Activated naive CD4-positive, alpha-beta T cell treated with anti-CD3 and anti-CD28 coated beads, Interleukin-2, amount 10 ng/mL, durations not matched to agents 7 days and 5 days (primary cell): Measurements from ENCODE around the gene TEAD4.

Experiments
- CTCF ChIA-PET: fragments of 350-600 bp; sonication (Branson Sonifier 250); formaldehyde crosslinking; loops from one replicate; lab custom pipeline; 2021; ENCODE audit warnings: antibody characterized with exemption; lab: Charles Lee
- DNase-seq: peaks from one replicate; pipeline ENCODE4 v3.0.0-alpha.2; 2020
- H3K27ac Mint-ChIP-seq: one replicate; pipeline ENCODE4 v1.8.0; 2021; ENCODE audit warnings: mild to moderate bottlenecking, moderate library complexity, mixed read lengths
- H3K27me3 Mint-ChIP-seq: one replicate; pipeline ENCODE4 v1.8.0; 2021; ENCODE audit warnings: mild to moderate bottlenecking, mixed read lengths
- H3K36me3 Mint-ChIP-seq: one replicate; pipeline ENCODE4 v1.8.0; 2021; ENCODE audit warnings: mixed read lengths
- H3K4me1 Mint-ChIP-seq: one replicate; pipeline ENCODE4 v1.8.0; 2021; ENCODE audit warnings: mixed read lengths
- H3K4me3 Mint-ChIP-seq: one replicate; pipeline ENCODE4 v1.8.0; 2021; ENCODE audit warnings: mild to moderate bottlenecking, moderate library complexity, mixed read lengths
- H3K9me3 Mint-ChIP-seq: one replicate; pipeline ENCODE4 v1.8.0; 2021; ENCODE audit warnings: mixed read lengths

The TEAD4 gene

DNA sequence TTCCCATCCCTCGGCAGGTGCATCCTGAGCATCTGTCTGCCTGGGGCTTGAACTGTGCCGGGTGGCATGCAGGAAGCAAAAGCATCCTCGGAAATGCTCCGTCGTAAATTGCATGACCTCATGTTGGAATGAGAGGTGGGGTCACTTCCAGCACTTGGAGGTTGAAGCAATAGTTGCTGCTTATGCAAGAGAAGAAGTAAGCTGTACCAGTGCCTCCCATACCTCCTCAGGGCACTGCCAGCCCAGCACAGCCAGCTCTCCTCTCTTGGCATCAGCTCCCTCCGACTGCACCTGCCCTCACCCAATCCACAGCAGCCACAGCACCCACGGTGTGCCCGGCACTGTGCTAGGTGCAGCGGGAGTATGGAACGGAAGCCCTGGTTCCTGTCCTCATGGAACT lies 11.5 kb downstream of the TEAD4 start:
- CTCF ChIA-PET: no interaction called here
- no peaks in the 10 kb centered on the region for H3K4me1 Mint-ChIP-seq
- H3K36me3 Mint-ChIP-seq: no peaks in the 10 kb centered on the region
- no peak for DNase-seq
- no peak overlapping the region for H3K27ac Mint-ChIP-seq
- no peaks in the 10 kb centered on the region for H3K9me3 Mint-ChIP-seq
- H3K4me3 Mint-ChIP-seq: no peak overlapping the region
- peaks cover 15% of the 10 kb centered on the region for H3K27me3 Mint-ChIP-seq

DNA sequence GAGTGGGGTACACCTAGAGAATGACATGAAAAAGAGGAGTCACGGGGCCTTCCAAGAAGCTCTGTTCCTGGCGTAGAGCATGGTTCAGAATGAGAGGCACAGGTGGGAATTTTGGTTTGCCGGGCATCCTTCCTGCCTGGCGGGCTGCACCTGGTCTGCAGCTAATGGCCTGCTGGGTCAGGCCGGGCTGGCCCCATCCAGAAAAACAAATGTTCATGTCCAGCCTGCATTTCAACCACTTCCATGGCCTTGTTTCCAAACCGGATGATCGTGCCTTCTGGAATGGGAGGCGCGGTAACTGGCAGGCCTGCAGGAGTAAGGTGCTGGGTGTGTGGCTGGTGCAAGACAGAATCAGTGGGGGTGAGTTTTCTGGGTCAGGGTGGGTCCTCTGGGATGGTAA lies 14.4 kb downstream of the TEAD4 start:
- peaks cover 13% of the 10 kb centered on the region for H3K27me3 Mint-ChIP-seq
- CTCF ChIA-PET: interaction anchor here (1.2 kb wide), 1 partner anchor 28 kb away, joined by 3 read pairs; no protein-coding TSS in a partner anchor
- no peaks in the 10 kb centered on the region for H3K9me3 Mint-ChIP-seq
- H3K36me3 Mint-ChIP-seq: no peaks in the 10 kb centered on the region
- H3K27ac Mint-ChIP-seq: no peak overlapping the region
- H3K4me1 Mint-ChIP-seq: no peaks in the 10 kb centered on the region
- no peak for DNase-seq
- H3K4me3 Mint-ChIP-seq: no peak overlapping the region

GRCh38 chr12:2974560-2974971 lies 15.4 kb downstream of the TEAD4 start:
- Mint-ChIP-seq H3K36me3 (no peaks in the 10 kb centered on the region), H3K27me3 (peaks cover 10% of the 10 kb centered on the region), H3K4me3 (no peak overlapping the region), H3K27ac (no peak overlapping the region), H3K4me1 (no peaks in the 10 kb centered on the region), H3K9me3 (no peaks in the 10 kb centered on the region)
- CTCF ChIA-PET: no interaction called here
- DNase-seq: no peak

DNA sequence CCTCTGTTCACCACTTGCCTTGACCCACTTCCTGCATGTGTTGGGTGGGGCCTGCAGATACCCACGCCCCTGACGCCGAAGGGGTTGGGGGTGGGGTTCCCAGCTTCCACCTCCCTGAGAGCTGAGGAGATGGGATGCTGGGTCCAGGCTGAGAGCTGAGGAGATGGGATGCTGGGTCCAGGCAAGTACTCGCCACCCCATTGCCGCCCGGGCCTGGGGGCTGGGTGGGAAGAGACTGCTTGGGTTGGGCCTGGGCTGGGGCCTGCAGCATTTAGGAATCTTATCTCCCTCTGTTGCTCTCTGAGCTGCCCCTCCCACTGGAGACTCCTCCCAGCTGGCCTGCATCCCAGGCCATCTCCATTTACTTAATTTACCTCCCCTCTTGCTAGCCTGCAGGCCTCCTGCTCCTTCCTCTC lies 17.4 kb downstream of the TEAD4 start:
- H3K36me3 Mint-ChIP-seq: no peaks in the 10 kb centered on the region
- no peak overlapping the region for H3K27ac Mint-ChIP-seq
- H3K4me1 Mint-ChIP-seq: no peaks in the 10 kb centered on the region
- H3K4me3 Mint-ChIP-seq: no peak overlapping the region
- H3K27me3 Mint-ChIP-seq: peaks cover 4% of the 10 kb centered on the region
- no peaks in the 10 kb centered on the region for H3K9me3 Mint-ChIP-seq
- no peak for DNase-seq
- CTCF ChIA-PET: no interaction called here

DNA sequence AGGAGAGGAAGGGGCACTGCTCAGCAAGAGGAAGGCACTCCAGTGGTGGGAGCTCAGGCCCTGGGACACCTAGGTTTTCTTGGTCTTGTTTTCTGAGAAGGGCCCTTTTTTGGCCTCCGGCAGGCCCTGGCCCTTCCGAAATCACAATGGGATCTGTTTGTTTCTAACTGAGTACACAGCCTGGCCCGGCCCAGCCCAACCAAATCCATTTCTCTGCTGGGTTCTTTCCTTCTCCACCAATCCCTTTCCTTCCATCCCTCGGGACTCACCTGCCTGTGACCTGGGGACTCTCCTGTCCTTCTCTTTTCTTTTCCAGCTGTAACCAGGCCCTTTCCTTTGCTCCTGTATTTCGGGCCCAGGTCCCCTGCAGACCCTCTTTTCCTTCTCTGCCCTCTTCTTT lies 18.6 kb downstream of the TEAD4 start:
- Mint-ChIP-seq H3K4me3 (no peak overlapping the region), H3K9me3 (no peaks in the 10 kb centered on the region), H3K4me1 (no peaks in the 10 kb centered on the region), H3K27me3 (peaks cover 9% of the 10 kb centered on the region), H3K36me3 (no peaks in the 10 kb centered on the region), H3K27ac (no peak overlapping the region)
- DNase-seq: no peak
- CTCF ChIA-PET: no interaction called here

DNA sequence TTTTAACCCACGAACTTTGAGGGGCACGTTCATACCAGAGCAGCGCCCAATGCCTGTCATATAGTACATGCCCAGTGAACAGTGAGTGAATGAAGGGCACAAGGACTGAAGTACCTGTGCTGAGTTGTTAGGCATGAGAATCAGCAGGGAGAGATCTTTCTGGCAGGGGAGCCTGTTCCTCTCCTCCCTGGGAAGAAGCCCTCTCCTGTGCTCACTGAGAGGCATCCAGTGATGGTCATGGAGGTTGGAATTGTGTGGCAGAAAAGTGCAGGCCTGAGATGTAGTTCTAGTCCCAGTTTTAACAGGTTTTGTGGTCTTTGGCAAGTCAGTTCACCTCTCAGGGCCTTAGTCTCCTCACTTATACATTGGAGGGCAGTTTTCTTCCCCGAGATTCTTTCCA lies 20.6 kb downstream of the TEAD4 start:
- Mint-ChIP-seq H3K4me1 (no peaks in the 10 kb centered on the region), H3K9me3 (no peaks in the 10 kb centered on the region), H3K27me3 (peaks cover 11% of the 10 kb centered on the region), H3K36me3 (no peaks in the 10 kb centered on the region), H3K27ac (no peak overlapping the region), H3K4me3 (no peak overlapping the region)
- CTCF ChIA-PET: no interaction called here
- no peak for DNase-seq

DNA sequence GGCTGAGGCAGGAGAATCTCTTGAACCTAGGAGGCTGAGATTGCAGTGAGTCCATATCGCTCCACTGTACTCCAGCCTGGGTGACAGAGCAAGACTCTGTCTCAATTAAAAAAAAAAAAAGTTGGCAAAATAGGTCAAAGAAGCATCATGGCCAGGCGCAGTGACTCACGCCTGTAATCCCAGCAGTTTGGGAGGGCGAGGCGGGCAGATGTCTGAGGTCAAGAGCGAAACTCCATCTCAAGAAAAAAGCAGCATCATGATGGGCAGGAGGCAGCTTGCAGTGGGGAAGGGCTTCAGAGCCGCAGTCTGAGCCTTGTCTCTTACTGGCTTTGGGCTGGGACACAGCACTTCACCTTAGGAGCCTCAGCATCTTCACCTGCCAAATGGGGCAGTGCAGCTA lies 21.4 kb downstream of the TEAD4 start:
- no peaks in the 10 kb centered on the region for H3K4me1 Mint-ChIP-seq
- H3K27me3 Mint-ChIP-seq: peaks cover 11% of the 10 kb centered on the region
- no peaks in the 10 kb centered on the region for H3K9me3 Mint-ChIP-seq
- CTCF ChIA-PET: no interaction called here
- no peak for DNase-seq
- no peak overlapping the region for H3K27ac Mint-ChIP-seq
- H3K36me3 Mint-ChIP-seq: no peaks in the 10 kb centered on the region
- H3K4me3 Mint-ChIP-seq: no peak overlapping the region

- CTCF ChIA-PET: no interaction called here
- no peaks in the 10 kb centered on the region for H3K9me3 Mint-ChIP-seq
- H3K27me3 Mint-ChIP-seq: peaks cover 15% of the 10 kb centered on the region
- no peaks in the 10 kb centered on the region for H3K4me1 Mint-ChIP-seq
- H3K4me3 Mint-ChIP-seq: no peak overlapping the region
- no peak for DNase-seq
- H3K27ac Mint-ChIP-seq: no peak overlapping the region
- no peaks in the 10 kb centered on the region for H3K36me3 Mint-ChIP-seq
Observed at GRCh38 chr12:2982361-2982760, 23.2 kb downstream of the TEAD4 start.

DNA sequence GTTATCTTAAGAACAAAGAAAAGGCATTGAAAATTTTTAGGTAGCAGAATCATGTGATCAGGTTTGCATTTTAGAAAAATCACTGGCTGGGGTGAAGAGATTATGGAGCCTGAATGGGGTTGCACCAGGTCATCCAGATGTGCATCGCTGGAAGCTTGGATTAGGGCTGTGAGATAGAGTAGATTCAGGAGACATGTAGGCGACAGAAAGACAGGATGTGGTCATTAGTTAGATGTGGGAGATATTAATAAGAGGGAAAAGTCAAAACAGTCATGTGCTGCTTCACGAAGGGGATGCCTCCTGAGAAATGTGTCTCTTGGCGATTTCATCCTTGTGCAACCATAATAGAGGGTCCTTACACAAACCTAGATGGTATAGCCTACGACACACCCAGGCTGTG lies 25.1 kb downstream of the TEAD4 start:
- no peaks in the 10 kb centered on the region for H3K9me3 Mint-ChIP-seq
- DNase-seq: no peak
- no peaks in the 10 kb centered on the region for H3K36me3 Mint-ChIP-seq
- H3K27ac Mint-ChIP-seq: no peak overlapping the region
- H3K4me1 Mint-ChIP-seq: no peaks in the 10 kb centered on the region
- no peak overlapping the region for H3K4me3 Mint-ChIP-seq
- CTCF ChIA-PET: no interaction called here
- peaks cover 15% of the 10 kb centered on the region for H3K27me3 Mint-ChIP-seq

GRCh38 chr12:2984698-2985097 lies 25.5 kb downstream of the TEAD4 start:
- H3K27ac Mint-ChIP-seq: no peak overlapping the region
- H3K4me3 Mint-ChIP-seq: no peak overlapping the region
- H3K4me1 Mint-ChIP-seq: no peaks in the 10 kb centered on the region
- H3K36me3 Mint-ChIP-seq: no peaks in the 10 kb centered on the region
- peaks cover 15% of the 10 kb centered on the region for H3K27me3 Mint-ChIP-seq
- DNase-seq: no peak
- CTCF ChIA-PET: no interaction called here
- H3K9me3 Mint-ChIP-seq: no peaks in the 10 kb centered on the region

- no peak overlapping the region for H3K4me3 Mint-ChIP-seq
- H3K4me1 Mint-ChIP-seq: no peaks in the 10 kb centered on the region
- no peaks in the 10 kb centered on the region for H3K9me3 Mint-ChIP-seq
- no peak overlapping the region for H3K27ac Mint-ChIP-seq
- CTCF ChIA-PET: interaction anchor here (0.7 kb wide), 1 partner anchor 56 kb away, joined by 3 read pairs; no protein-coding TSS in a partner anchor
- peaks cover 17% of the 10 kb centered on the region for H3K27me3 Mint-ChIP-seq
- no peak for DNase-seq
- H3K36me3 Mint-ChIP-seq: no peaks in the 10 kb centered on the region
Observed at GRCh38 chr12:2986876-2987275, 27.7 kb downstream of the TEAD4 start.

GRCh38 chr12:2988494-2988893 lies 29.3 kb downstream of the TEAD4 start:
- CTCF ChIA-PET: no interaction called here
- no peaks in the 10 kb centered on the region for H3K36me3 Mint-ChIP-seq
- H3K4me3 Mint-ChIP-seq: no peak overlapping the region
- H3K9me3 Mint-ChIP-seq: no peaks in the 10 kb centered on the region
- DNase-seq: no peak
- H3K4me1 Mint-ChIP-seq: no peaks in the 10 kb centered on the region
- no peak overlapping the region for H3K27ac Mint-ChIP-seq
- H3K27me3 Mint-ChIP-seq: peaks cover 18% of the 10 kb centered on the region

DNA sequence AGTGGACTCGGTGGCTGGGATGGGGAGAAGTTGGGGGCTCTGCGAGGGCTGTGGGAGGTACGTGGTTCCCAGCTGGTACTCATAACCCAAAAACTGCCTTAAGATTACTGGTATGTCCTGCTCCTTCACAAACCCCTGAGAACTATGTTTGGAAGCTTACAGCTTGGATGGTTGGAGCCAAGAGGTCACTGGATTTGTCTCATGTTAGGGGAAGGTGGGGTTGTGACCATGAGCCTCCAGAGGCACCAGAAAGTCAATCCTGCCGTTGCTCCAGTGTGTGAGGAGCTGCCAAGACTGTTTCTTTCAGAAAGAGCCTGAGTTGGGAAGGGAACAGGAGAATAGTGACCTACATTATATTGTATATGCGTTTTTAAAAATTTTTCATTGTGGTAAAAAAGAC lies 33.5 kb downstream of the TEAD4 start:
- CTCF ChIA-PET: no interaction called here
- H3K27ac Mint-ChIP-seq: no peak overlapping the region
- no peaks in the 10 kb centered on the region for H3K9me3 Mint-ChIP-seq
- H3K36me3 Mint-ChIP-seq: no peaks in the 10 kb centered on the region
- no peak overlapping the region for H3K4me3 Mint-ChIP-seq
- H3K27me3 Mint-ChIP-seq: peaks cover 10% of the 10 kb centered on the region
- H3K4me1 Mint-ChIP-seq: no peaks in the 10 kb centered on the region
- no peak for DNase-seq

- H3K9me3 Mint-ChIP-seq: no peaks in the 10 kb centered on the region
- no peaks in the 10 kb centered on the region for H3K4me1 Mint-ChIP-seq
- CTCF ChIA-PET: no interaction called here
- no peak overlapping the region for H3K4me3 Mint-ChIP-seq
- H3K27me3 Mint-ChIP-seq: peaks cover 6% of the 10 kb centered on the region
- H3K36me3 Mint-ChIP-seq: no peaks in the 10 kb centered on the region
- DNase-seq: no peak
- no peak overlapping the region for H3K27ac Mint-ChIP-seq
Observed at GRCh38 chr12:2997989-2998670, 38.9 kb downstream of the TEAD4 start.

- CTCF ChIA-PET: no interaction called here
- no peaks in the 10 kb centered on the region for H3K4me1 Mint-ChIP-seq
- no peaks in the 10 kb centered on the region for H3K36me3 Mint-ChIP-seq
- H3K27me3 Mint-ChIP-seq: peaks cover 6% of the 10 kb centered on the region
- H3K9me3 Mint-ChIP-seq: no peaks in the 10 kb centered on the region
- no peak overlapping the region for H3K4me3 Mint-ChIP-seq
- no peak for DNase-seq
- H3K27ac Mint-ChIP-seq: no peak overlapping the region
Observed at GRCh38 chr12:2998789-2999264, 39.6 kb downstream of the TEAD4 start.
